Measurements from ENCODE around the gene KIAA1549.

KIAA1549 gene

DNA sequence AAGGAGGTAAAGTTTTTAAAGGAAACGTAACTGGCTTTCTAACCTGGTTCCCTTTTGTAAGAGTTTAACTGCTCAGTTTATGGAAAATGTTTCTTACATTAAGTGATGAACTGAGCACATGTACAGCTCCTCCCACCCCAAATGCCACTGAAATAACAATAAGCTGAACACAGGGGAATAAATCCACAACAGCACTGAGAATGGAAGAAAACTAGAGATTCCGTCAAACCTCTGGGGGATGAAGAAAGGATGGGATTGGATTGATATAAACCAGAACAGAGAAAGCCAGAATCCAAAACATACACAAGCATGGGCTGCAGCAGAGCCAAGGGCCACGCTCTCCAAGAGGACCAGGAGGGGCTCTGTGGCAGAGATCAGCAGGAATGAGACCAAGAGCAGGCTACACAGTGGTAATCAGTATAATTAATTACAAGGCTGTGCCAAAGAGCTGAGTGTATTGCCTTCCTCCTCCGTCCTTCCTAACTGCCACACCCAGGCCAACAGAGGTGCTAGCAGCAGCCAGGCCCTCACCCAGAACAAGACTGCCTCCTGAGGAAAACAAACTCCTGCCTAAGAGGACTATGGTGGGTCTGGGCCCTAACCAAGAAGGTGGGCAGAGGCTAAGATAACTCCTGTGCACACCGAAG, 73.9 kb downstream of the KIAA1549 start:
- no peak for DNase-seq (ENCODE audit: low read depth in 2 of 2)

DNA sequence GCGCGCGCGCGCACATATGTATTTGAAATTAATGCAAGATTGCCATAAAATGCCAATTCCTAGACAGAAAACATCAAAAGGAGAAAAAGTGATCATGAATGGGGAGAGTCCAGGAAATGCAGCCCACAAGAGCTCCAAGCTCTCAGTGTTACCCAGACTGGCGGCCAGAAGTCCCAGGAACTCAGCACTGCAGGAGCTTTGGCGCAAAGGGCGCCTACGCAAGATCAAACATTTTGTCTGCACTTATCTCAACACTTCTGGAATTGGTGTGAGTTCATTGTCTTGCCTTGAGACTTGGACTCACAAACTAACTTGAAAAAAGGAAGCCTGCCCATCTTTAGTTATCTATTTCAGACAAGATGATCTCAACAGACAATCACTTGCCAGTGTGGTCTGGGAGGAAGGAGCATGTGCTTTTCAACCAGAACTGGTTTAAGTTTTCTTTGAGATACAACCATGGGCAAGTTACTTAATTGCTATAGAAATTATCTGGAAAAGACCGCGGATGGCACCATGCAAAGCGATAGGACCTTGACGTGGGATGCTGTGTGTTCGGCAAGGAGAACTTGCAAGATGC, 77.2 kb downstream of the KIAA1549 start:
- DNase-seq (ENCODE audit: low read depth in 2 of 2) = no peak

DNA sequence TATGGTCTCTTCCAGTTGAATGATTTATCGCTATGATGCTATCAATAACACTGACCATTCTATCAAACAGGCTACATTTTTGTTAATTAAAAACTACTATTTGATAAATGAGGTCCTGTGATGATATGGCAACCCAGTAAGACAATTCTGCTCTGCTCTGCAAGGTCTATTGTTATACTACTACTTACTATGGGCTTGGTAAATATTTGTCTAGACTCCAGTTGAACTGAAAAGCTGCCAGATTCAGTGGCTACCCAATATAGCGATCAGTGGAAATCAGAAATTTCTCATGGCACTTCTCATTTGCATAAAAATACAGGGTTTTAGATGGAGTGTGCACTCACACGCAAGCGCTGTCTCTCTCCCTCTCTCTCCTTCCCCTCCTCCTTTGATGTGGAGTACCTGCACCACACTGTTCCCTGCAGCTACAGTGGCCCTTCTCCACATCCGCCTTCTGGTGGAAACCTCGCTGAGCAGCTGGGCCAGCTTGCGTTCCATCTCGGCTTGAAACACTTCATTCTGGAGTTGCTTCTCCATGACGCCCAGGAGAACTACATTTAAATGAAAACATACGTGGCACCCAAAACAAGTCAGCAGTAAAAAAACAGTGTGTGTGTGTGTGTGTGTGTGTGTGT, 77.9 kb downstream of the KIAA1549 start:
- DNase-seq (ENCODE audit: low read depth in 2 of 2) = peak; percentile 41 to 47

DNA sequence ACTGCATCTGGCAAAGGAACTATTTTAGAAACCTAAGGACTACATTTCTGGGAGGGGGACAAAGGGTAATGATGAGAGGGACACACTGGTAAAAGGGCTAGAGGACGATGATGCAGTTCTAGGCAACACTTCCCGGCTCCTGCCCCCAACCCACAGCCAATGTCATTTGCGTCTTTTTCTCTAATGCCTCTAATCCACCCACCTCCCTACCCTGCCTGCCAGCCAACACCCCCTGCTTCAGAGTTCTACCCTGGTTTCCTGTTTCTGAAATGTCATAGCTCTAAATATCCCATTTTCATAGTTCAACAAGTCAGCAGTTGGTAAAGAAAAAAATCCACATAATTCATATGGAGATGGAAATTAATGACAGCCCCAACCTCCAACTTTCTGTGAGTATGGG, 79.0 kb downstream of the KIAA1549 start:
- DNase-seq (ENCODE audit: low read depth in 2 of 2) = peak in 1 of 2 donors; percentile 4

DNA sequence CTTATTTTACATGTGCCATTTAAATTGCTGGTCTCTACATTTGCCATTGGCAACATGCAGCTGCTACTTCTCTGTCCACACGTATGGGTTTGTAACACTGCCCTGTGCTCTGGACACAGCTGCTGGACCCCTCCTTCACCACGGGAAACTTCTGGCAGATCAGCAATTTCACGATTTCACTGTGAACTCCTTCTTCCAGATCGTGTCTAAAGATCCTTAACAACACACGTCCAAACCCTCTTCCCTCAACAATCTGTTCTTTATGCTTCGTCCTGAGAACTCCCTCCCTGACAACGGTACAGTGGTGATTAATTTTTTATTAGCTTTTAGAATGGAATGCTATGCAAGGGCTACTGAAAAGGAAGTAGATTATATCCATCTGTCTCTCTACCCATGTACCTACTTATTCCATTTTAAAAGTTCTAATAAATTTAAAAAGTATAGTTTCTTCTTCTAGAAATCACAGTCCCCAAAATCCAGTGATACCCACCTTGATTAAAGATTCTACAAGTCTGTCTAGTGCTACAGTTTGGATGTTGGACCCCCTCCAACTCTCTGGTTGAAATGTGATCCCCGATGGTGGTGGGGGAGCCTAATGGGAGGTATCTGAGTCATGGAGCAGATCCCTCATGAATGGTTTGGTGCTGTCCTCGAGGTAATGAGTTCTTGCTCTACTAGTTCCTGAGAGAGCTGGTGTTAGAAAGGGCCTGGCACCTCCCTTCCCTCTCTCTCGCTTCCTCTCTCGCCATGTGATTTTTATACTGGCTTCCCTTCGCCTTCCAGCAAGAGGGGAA, 81.0 kb downstream of the KIAA1549 start:
- DNase-seq (ENCODE audit: low read depth in 2 of 2) = no peak

DNA sequence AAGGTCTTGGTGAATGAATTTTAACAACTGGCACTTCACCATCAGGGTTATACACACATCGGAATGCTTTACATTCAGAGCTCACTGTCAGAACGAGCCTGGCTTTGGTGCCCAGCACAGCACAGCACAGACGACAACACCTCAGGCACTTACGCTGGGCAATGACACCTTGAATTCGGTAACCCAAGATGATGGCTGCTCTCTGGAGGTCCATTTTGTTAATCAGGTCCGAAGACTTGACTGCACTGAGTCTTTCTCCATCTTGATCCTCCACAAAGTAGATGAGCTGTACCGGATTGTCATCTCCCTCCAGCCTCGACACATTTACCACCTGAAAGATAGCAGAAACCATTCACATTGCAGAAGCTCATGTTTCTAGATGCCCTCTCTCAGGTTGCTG, 82.4 kb downstream of the KIAA1549 start:
- no peak for DNase-seq (ENCODE audit: low read depth in 2 of 2)

DNA sequence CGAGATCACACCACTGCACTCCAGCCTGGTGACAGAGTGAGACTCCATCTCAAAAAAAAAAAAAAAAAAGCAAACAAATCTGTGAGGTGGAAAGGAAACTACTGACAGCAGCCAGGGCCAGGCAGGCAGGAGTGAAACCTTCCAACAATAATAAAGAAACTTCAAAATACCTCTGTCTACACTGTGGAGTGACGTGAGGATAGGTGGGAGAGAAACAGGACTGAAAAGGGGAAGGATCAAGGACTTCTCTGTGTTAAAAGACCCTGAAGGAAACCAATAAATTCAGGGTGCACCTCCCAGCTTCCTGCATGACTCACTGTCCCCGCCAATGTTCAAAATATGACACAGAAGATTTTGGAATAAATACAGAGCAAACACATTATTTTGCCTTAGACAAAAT, 82.9 kb downstream of the KIAA1549 start:
- DNase-seq (ENCODE audit: low read depth in 2 of 2) = no peak

DNA sequence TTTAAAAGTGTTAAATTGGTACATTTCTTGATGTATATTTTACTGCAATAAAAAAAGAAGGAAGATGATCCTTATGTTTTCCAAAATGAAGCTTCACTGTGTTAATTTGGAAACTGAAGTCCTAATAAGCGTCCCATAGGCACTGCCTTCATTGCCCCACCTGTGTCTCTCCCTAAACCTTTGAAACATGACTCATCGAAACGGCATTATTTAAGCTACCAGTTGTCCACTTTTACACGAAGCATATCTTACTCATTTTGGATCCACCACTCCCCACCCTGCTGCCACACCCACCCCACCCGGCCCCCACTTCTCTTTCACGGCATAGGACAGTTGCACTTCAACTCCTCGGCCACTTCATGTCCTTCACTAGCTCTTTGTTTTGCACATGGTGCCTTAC, 85.5 kb downstream of the KIAA1549 start:
- DNase-seq (ENCODE audit: low read depth in 2 of 2) = no peak

DNA sequence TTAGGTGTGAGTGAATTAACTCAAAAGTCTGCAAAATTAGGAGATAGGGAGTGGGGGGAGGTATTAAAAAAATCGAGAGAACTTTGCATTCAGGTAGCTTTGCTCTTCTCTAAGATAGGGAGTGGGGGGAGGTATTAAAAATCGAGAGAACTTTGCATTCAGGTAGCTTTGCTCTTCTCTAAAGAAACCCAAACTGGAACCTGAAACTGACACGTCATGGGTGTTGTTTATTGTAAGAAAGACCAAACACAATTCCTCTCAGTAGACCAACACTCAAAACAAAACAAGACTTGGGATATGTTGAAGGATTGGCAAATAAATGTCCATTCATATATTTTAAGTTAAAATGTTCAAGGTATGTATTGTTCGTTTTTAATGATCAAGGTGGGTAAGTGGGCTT, 87.9 kb downstream of the KIAA1549 start:
- DNase-seq (ENCODE audit: low read depth in 2 of 2) = no peak

DNA sequence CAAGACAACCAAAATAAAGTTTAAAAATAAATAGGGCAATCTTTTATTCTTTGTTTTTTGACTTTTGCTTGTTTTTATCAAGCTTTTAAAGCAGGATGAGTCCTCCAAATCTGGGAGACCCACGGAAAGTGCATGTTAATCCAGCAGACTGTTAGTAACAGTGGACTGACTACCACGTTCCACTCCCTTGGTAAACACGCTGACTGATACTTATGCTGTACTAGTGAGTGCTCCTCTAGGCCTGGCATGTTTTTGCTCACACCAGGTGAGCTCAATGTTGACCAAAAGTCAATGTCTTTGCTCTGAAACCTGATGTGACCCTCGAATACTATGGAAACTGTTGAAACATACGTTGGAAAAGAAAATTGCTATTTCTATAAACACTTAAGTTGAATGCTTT, 88.4 kb downstream of the KIAA1549 start:
- DNase-seq (ENCODE audit: low read depth in 2 of 2) = no peak

DNA sequence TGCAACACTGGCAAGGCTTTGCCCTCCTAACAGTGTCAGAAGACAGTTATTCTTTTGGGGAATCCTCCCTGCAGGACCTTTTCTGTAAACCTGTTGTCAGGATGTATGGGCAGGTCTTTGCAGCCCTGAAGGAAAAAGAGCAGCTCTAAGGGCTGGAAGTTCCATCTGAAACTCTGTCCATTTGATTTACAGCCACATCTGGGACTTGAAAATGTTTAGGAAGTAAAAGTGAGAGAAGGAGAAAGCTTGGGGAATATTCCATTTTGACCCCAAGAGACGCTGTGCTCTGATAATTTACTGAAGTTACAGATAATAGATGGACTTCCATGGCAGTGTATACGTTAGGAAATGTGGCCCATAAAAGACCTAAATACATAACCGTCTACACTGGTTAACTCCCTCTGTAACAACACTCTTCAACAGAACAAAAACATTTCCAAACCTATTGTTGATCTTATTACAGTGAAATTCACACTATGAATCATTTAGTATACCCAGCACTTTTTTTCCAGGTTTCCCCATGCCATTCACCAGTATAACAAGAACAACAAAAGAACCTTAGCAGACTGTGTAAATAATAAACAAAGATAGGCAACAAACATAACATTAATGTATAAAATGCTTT, 89.1 kb downstream of the KIAA1549 start:
- no peak for DNase-seq (ENCODE audit: low read depth in 2 of 2)

DNA sequence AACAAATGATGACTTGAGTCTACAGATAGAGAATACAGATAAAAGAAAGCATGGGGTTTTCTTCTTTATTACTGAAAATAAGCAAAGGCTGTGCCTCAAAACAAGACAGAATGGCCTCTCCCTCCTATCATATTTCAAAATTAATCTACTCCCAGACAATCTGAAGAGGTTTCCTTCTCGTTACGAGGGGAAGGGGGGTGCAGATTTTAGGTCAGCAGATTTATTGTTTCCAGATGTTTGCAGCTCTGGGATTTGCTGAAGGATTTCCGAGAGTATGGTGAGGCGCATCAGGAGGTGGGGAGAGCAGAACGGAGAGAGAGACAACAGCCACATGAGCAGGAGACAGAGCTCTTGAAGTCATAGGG, 89.8 kb downstream of the KIAA1549 start:
- DNase-seq (ENCODE audit: low read depth in 2 of 2) = no peak

DNA sequence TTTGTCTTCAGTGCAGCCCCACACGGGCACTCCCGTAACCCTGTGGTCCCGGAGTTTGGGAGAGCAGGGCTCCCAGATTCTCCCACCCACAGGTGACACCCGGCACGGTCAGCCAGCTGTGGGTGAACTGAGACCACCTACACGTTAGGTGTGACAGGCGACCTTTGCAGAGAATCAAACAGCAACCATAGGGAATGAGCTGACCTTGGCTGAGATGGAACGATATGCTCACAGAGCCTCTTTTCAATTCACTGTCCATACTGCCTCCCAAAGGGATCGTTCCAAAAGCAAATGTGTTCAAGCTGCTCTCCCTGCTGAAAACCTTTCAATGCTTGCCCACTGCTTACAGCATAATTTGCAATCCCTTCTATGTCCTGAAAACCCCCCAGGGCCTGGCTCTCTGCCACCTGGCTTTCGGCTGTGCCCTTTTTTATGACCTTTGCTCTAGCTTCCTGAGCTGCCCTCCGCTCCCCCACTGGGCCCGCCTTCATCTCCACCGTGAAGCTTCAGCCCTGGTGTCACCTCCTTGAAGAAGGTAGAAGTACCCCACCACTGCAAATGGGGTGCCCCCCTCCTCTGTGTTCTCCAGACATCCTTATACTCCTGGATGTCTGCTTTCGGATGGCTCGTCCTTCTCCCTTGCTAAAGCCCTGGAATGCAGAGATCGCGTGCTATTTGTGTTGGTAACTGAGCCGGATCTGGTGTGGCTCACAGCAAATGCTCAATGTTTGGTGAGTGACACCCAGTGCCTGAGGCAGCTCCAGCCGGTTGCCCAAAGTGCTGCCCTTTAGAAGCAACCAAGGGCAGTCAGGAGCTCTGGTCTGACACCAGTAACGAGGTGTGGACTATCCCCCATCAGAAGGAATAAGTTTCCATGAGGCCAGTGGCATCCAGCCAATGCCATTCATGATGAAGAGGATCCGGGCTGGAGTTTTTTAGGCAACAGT, 90.4 kb downstream of the KIAA1549 start:
- no peak for DNase-seq (ENCODE audit: low read depth in 2 of 2)

DNA sequence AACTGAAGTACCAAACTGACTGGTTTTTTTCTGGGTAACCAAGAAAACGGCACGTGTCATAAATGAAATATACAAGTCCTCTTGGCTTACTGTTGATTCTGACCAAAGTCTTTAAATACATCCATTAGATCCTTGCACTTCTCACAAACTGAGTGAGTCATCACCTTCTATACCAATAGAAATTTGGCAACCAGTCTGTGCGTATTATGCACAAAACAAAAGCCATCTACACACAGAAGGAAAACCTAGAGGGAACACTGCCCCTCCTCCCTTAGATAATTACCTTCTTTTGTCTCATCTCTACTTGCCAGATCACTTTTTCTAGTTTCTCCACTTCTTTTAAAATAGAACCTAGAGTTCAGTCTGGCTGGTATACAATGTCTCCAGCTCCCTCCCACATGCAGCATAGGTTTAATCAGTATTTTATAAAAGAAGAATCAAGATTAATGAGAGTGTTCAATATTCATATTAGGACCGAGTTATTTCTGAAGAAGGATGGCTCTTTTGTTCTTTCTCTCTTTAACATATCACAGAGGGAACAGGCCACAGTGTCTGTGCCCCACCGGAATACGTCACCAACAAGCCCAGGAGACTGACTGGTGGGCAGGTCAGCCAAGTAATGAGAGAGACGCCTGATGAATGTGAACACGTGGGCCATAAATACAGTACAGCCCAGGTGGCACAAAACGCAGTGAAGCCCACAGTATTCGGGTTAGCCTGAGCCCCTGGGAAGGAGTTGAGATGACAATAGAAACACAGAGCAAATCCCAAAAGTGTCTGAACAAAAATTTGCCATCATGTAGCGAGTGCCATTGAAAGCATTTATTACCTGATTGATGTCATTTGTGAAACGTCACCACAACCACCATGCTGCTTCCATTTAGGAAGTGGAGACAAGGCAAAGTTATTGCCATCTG, 91.3 kb downstream of the KIAA1549 start:
- DNase-seq (ENCODE audit: low read depth in 2 of 2) = no peak

DNA sequence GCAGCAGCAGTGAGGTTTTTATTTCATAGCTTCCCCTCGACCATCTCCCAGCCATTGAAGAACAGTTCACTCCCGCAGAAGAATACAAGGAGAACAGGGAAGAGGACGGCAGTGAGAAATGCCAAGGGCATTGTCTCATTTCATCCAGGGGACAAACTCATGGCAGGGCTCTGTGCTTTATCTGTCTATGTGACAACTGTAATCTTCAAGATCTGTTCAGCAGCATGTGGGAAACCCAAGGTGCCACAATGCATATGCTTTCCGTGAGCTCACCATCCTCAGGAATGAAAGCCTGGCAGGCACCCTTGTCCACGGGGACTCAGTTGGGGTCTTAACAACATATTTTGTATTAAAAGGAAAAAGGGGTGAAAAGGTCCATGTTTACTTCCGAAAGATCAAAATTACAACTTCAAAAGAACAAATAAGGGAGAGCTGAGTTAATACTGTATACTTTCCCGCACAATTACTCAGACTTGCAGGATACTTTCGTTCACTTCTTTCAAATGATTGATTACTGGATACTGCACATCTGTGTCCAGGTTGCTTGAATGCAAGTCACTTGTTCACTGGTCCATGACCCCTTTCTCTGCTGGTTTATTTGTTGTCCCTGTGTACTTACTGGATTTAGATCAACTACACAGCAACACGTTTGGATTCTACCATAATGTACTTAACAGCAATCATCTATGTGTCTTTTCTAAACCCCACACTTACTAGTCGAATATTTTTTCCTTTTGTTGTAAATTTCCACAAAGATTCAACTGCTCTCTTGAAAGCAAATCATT, 93.1 kb downstream of the KIAA1549 start:
- no peak for DNase-seq (ENCODE audit: low read depth in 2 of 2)

DNA sequence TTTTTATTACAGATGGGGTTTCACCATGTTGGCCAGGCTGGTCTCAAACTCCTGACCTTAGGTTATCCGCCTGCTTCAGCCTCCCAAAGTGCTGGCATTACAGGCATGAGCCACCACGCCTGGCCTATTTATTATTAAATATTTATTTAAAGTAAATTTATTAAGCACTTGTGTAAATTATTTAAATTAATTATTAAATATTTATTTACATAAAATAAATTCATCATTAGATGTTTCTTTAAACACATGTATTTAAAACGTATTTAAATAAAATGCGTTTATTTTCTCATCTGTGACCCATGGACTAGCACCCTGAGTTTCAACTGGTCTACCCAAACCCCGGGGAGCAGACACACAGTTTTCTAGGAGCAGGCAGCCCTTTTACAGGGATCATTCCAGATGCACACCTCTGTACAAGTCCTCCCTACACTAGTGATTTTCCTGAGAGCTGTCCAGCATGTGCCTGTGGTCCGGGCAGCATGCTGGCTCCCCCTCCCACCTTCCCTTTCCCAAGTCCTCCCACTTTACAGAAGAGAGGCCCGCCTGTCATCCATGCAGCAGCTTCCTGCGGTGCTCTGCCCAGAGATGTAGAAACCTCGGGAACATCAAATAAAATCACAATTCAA, 94.0 kb downstream of the KIAA1549 start:
- DNase-seq (ENCODE audit: low read depth in 2 of 2) = no peak

DNA sequence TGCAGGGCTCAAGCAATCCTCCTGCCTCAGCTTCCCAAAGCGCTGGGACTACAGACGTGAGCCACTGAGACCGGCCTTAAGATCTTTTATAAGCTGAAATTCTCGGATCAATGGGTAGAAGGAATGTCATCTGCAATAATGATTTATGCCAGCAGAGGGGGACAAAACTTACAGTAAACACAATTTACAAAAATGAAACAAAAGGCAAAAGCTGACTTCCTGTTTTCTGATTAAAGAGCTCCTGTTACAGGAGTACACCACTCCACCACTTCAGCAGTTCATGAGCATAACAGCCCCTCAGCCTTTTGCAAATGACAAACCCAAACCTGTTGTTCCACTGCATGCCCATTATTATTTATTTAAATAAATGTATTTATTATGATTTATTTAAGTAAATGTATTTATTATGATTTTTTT, 94.7 kb downstream of the KIAA1549 start:
- DNase-seq (ENCODE audit: low read depth in 2 of 2) = no peak

DNA sequence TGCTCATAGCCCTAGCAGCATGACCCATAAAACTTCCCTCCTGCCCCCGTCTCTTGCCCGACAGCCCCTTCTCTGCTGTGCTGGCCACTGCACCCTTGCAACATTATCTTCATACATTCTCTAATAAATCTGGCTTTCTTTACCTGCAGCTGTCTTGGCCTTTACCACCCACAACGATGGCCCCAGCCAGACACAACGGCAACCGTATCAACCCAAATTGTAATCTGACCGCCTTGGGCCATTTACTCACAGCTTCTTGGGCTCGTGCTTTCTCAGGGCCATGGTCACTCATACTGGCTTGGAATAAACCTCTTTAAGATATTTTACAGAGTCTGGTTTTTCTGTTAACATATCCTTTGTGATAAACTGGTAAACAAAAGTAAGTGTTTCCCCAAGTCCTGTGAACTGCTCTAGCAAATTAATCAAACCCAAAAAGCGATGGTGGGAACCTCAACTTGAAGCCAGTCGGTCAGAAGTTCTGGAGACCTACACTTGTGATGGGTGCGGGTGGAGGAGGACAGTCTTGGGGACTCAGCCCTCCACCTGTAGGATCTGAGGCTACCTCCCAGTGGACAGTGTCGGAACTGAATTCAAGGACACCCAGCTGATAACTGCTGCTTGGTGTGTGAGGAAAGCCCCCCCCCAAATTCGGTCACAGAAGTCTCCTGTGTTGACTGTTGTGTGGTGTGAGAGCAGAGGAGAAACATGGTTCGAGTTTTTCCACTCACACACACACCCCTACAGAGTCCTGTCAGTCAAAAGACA, 95.6 kb downstream of the KIAA1549 start:
- DNase-seq (ENCODE audit: low read depth in 2 of 2) = no peak

All from stimulated activated CD8-positive, alpha-beta memory T cell treated with anti-CD3 and anti-CD28 coated beads, Interleukin-7, amount 100 ng/mL, for 4 hours (primary cell).